NCI-H510A treated with DMSO at 0.1 percent for 48 hours (cell line): ENCODE data around the gene HDAC9.
"Not testable (repeated sequence)": the region's sequence is repeated elsewhere in the genome, so short reads cannot be mapped to it uniquely, and the experiment has no call there.

Experiments used
- DNase-seq: peaks from one replicate; lab custom pipeline; 2025; lab: John Stamatoyannopoulos, UW

HDAC9 gene

DNA sequence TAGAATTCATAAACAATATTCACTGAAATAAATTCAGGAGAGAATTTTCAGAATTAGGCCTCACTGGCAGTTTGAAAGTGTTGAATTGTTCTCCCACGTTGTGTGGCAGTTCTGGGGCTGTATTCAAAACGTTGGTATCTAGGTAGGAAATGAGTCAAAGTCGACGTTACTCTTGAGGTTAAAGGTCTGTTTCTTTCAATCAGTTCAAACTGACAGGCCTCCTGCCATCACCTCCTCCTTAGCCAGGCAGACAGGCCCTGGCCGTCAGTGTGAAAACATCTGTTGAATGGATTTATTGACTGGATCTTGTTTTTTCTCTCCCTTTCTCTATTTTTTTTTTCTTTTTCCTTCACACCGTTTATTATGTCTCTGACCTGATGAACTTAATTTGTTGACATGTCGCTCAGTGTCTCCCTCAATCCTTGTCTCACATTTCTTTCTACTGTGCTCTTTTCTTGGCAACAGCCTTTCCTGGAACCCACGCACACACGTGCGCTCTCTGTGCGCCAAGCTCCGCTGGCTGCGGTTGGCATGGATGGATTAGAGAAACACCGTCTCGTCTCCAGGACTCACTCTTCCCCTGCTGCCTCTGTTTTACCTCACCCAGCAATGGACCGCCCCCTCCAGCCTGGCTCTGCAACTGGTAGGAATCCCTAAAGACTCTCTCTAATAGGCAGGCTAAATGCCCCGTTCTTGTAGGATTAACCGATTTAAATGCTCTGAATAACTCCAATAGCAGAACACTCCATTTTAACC lies 231.7 kb downstream of the HDAC9 start:
- no peak for DNase-seq

GRCh38 chr7:18736012-18736411 lies 240.5 kb downstream of the HDAC9 start:
- DNase-seq: not testable (repeated sequence)

DNA sequence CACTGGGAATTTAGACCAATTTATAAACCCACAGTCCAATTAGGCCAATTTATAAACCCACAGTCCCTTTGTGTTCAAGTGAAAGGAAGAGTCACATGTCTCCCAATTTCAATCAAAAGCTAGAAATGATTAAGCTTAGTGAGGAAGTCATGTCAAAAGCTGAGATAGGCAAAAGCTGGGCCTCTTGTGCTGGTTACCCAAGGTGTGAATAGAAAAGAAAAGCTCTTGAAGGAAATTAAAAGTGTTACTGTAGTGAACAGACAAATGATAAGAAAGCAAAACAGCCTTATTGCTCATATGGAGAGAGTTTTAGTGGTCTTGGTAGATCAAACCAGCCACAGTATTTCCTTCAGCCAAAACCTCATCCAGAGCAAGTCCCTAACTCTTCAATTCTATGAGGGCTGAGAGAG lies 245.0 kb downstream of the HDAC9 start:
- no peak for DNase-seq

- DNase-seq: no peak
Observed at GRCh38 chr7:18753972-18754610, 258.5 kb downstream of the HDAC9 start.

DNA sequence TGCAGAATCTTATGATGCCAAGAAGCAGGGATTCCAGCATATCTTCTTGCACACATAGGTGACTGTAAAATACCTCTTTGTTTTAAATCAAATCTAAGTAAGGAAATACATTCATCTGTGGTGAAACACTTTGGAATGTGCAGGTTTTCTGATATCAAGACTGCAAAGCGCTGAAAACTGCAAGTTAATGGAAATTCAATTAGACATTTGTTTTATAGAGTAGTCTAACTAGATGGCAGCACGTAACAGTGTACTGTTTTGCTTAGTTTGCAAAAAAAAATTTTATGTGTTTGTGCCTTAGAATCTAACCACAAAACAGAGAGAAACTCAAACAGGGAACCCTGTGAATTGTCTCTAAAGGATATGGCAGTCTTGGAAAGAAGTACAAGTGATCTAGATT lies 259.2 kb downstream of the HDAC9 start:
- DNase-seq: no peak

DNA sequence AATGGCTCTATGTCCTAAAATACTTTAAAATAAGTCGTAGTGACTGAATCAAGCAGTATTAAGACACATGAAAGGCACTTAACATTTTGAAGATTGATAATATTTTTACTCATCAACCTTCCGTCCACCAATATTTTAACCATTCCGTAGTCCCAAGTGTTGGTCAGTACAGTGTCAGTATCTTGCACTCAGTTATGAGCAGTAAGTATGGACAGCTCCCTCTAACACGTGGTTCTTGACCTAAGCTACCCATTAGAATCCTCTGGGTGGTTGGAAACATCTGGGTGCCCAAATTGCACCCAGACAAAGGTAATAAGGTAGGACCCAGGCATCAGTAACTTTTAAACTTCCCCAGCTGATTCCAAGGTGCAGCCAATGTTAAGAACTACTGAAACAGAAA lies 260.2 kb downstream of the HDAC9 start:
- no peak for DNase-seq

GRCh38 chr7:18756378-18757050 lies 261.0 kb downstream of the HDAC9 start:
- no peak for DNase-seq

DNA sequence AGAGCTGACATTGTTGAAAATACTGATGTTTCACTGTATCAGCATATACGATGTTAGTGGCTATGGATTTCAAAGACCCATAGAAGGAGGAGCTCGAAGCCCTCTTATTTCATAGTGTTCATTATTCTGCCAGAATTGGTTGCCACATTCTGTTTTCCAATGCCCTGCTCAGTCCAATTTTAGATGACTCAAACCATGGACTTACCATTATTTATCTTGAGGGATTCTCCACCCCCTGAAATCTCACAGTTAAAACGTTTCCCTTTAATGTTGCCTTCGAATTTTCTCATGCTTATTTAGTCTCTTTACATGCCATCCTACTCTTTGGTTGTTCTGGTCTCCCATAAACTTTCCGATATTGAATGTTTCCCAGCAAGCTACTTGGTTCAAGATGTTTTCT lies 264.5 kb downstream of the HDAC9 start:
- no peak for DNase-seq

GRCh38 chr7:18760631-18761445 lies 265.3 kb downstream of the HDAC9 start:
- no peak for DNase-seq

DNA sequence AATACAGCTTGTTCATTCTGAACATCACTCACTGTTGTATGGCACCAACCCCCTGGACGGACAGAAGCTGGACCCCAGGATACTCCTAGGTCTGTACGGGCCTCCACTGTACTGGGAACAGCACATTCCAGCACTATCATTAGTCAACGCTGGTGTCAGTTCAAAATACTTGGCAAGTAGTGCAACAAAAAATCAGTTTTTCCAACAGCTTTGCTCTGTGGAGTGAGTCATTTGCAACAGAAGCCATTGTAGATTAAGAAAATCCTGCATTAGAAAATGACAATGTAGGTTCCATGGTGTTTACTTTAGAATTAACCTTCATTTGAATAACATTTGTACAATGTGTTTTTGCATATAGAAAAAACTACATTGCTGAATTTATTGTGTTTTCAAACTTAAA lies 266.6 kb downstream of the HDAC9 start:
- no peak for DNase-seq

GRCh38 chr7:18768256-18768655 lies 272.7 kb downstream of the HDAC9 start:
- DNase-seq: no peak

DNA sequence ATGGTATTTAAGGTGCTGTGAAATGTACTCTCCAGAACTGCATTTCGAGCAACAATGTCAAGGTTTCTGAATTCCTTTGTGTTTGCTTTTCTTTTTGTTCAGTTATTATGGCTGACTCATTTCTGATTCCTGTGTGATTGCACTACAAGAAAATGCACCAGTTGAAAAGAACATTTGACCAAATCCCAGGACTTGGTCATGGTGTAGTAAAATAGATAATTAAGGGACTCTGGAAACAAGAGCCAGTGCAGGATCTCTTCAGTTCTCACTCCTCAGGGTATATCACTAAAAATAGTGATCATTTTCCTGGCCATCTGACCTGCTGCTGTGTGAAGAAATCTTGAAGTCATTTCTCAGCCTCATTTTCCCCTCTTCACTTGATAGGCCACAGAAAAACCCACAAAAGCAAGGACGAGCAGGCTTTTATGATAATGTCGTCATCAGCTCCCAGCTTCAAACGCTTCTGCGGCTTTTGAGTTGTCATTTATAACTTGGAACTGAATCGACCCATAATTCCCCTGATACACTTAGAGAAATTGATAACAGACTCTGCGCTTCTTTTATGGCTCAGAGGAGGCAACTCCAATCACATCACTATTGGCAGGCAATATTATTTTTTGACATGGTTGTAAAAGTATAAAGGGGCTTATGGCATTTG lies 274.7 kb downstream of the HDAC9 start:
- no peak for DNase-seq

DNA sequence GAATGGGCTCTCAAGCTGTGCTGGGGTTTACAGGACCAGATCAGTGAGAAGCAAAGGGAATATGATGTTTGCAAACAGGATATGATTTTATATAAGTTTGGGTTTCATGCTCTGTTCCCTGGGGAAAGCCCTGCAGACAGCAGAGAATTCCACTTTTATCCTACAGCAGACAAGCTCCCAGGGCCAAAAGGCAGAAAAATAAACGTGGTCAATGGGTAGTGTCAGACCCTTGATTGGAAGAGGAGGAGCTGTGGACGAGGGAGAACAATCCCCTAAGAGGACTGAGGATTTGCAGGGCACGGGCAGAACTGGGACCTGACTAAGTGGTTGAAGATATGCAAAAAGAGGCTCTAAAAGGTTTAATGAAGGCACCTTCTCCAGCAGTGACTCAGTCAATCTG lies 275.3 kb downstream of the HDAC9 start:
- DNase-seq: no peak

DNA sequence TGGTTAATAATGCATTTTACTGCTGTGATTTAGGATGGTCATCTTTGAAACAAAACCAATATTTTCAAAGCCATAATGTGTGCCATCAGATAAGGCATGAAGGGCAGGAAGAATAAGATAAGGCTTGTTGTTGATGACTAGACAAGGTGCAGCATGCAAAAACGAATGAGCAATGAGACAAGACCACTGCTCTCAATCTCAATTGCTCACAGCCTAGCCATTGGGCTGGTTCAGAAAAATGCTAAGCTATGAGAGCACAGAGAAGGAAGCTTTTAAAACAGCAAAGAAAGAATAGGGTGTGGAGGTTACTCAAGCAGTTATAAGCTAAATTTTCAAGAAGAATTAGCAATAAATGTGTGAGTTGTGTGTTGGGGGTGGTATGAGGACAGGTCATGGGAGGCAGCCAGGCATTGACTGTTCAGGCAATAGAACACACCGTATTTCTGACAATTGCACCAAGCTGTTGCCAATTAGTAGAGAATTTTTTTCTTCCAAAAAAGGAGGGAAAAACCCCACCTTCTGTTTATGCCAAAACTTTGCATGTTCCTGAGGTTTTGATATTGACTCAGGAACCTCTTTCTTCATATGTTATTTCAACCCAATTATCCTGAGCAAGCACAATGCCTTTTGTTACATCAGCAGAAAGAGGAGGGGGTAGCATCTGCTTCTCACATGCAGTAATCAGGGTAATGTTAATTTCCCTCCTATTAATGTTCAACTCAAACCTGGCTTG lies 276.5 kb downstream of the HDAC9 start:
- DNase-seq: no peak

DNA sequence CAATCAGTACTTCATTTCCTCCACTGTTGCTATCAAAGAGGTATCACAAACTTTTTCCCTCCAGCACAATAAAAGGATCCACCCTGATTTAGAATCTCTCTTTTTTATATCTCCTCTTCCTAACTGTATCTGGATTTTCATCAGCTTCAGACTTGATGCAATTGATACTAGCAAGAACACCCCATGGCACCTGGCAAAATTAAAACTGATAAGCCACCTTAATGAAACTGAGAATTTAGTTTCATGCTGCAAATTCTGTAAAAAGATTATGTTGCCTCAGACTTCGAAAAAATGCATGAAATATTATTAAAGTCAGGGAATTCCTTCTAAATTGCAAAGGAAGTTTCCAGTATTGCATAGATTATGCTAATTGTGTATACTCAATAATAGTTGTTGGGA lies 277.0 kb downstream of the HDAC9 start:
- no peak for DNase-seq

GRCh38 chr7:18777314-18777713 lies 281.8 kb downstream of the HDAC9 start:
- no peak for DNase-seq

GRCh38 chr7:18778594-18778993 lies 283.0 kb downstream of the HDAC9 start:
- no peak for DNase-seq

DNA sequence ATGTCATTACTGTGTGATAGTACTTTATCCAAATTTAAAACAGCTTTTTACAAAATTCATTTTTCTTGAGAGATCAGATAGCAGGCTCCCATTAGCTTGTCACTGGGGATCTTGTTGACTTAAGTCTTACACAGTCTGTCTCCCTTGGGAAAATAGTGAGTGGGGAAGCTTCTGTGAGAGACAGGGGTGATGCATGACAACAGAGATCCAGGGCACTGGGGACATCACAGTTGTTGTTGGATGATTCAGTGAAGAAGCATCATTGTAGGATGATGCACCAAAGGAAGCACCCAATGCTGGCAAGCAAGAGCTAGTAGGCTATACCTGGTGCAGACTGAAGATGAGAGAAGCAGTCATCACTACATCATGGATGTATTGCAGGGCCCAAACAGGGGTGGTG lies 284.7 kb downstream of the HDAC9 start:
- no peak for DNase-seq

DNA sequence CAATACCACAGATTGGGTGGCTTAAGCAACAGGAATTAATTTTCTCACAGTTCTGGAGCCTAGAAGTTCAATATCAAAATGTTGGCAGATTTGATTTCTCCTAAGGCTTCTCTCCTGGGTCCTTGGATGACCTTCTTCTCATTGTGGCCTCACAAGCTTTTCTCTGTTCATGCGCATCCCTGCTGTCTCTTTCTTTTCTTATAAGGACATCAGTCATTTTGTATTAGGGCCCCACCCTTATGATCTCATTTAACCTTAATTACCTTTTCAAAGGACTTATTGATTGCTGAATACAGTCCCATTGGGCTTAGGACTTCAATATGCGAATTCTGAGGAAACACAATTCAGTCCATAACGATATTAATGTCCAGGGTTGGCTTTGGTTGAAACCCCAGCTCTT lies 285.4 kb downstream of the HDAC9 start:
- DNase-seq: no peak

GRCh38 chr7:18786196-18786727 lies 290.7 kb downstream of the HDAC9 start:
- no peak for DNase-seq

- DNase-seq: no peak
Observed at GRCh38 chr7:18786796-18787195, 291.2 kb downstream of the HDAC9 start.
